ENCODE results near the gene CEP295NL.
A peak's percentile ranks its signal among the peaks of the same experiment; 100 is the strongest.
"Not testable (repeated sequence)": the region's sequence is repeated elsewhere in the genome, so short reads cannot be mapped to it uniquely, and the experiment has no call there.

CEP295NL gene

DNA sequence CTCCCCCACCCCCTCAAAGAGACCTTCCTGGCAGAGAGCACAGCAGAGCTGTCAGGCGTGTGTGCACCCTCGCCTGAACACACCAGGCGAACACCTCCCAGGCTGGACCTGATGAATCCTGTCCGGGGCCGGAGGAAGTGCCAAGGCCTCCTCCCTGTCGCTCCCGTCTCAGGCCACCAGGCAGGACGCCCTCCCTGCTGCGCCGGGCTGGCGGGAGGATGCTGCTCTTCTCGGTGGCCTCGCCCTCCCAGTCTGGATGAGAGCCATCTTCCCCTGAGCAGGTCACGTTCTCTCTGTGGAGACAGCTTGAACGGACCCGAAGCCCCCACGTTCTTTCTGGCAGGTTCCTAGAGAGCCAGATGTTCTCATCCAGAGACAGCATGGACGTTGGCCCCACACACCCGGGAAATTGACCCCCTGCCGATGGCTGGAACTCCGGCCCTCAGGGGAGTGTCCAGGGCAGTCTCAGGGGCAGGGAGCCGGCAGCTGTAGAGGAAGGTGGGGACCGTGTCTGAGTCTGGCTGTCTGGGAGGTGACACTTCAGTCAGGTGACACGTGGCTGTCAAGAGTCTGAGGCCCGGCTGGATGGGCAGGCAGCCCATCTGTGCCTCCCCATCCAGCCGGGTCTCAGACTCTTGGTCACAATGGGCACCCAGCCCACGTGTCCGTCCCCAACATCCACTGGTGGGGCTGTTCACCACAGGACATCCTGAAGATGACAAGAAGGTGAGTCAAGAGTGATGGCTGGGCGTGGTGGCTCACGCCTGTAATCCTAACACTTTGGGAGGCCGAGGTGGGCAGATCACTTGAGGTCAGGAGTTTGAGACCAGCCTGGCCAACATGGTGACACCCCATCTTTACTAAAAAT lies 27.1 kb upstream of the CEP295NL start:
- peak; percentile 29 for DNase-seq (ENCODE audit: low spot score)

DNA sequence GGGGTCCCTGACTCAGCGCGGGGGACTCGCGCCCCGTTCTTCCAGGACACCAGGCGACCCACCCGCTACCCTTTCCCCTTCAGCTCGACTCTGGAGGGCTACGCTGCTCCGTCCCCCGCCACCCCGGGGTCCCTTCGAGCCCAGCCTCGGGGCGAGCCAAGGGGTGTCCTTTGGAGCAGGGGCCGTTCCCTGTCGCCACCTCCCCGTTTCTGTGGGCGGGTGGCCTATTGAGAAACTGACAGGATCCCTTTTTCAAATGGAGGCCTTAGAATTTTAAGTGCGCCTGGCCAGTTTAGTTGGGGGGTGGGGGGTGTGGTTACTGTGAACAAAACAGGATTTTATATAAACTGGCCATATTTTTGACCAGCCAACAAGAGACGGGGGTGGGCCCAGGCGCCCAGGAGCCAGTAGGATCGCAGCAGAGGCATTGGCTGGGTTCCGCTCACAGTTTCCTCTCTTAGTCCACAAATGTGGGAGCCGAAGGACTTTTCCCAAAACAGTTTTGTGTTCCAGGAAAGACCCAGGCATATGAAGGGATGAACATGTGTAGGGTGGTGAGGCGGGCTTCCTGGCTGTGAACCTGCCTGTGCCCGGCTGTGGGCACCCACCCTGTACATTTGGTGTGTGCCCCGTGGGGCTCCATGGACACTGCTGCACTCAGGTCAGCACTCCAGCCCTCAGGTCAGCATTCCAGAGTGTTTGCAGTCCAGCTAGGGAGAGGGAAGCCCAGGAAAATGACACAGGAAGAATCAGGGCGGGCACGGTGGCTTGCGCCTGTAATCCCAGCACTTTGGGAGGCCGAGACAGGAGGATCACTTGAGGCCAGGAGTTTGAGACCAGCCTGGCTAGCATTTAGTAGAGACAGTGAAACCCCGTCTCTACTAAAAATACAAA lies 22.9 kb upstream of the CEP295NL start:
- no peak for DNase-seq (ENCODE audit: low spot score)

DNA sequence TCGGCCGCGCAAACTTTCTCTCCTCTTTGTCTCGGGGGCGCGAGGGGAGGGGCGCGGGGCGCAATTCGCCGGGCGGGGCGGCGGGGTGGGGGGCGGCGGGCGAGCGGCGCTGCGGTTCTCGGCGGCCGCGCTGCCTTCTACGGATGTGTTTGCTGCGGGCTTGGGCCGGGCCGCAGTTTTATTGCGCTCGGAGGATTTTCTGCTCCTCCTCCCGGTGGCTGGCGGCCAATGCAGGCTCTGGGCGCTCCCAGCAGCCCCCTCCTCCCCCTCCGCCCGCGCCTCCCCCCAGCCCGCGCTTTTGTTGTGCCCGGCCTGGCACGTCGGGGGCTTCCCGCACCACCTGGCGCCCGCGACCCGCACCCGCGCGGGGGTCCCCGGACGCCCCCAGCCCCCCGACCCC lies 22.2 kb upstream of the CEP295NL start, which contains the start of gene TIMP2:
TSS of gene TIMP2 (minus strand) at position 154 of the 400 bp plus-strand sequence. CDS start 299 bp downstream, outside the sequence.
- peak; percentile 74 for DNase-seq (ENCODE audit: low spot score)

DNA sequence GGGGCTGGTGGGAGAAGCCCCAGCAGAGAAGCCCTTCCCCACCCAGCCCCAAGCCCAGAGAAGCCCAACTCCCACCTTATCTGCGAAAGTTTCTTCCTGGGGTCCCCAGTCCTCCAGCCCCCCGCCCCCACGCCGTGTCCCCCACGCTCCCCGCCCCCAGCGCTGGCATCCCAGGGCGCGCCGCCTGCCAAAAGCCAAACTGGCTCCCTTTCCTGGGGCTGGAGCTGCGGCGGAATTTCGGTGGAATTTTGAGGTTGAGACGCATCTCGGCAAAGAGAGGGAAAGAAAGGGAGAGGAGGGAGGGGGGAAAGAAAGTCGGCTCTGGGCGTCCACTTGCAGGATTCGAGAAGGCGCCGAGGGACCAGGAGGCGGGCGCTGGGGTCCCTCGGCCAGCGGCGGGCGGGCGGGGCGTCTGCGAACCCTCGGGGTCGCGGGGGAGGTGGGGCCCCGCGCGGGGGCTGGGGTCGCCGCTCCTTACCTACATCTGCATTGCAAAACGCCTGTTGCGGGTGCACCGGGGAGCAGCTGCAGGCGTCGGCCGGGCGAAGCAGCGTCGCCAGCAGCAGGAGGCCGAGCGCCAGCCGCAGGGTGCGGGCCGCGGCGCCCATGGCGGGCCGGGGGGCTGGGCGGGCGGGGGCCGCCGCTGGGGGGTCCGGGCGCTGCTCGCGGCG lies 21.6 kb upstream of the CEP295NL start:
- DNase-seq (ENCODE audit: low spot score): peak; percentile 37

DNA sequence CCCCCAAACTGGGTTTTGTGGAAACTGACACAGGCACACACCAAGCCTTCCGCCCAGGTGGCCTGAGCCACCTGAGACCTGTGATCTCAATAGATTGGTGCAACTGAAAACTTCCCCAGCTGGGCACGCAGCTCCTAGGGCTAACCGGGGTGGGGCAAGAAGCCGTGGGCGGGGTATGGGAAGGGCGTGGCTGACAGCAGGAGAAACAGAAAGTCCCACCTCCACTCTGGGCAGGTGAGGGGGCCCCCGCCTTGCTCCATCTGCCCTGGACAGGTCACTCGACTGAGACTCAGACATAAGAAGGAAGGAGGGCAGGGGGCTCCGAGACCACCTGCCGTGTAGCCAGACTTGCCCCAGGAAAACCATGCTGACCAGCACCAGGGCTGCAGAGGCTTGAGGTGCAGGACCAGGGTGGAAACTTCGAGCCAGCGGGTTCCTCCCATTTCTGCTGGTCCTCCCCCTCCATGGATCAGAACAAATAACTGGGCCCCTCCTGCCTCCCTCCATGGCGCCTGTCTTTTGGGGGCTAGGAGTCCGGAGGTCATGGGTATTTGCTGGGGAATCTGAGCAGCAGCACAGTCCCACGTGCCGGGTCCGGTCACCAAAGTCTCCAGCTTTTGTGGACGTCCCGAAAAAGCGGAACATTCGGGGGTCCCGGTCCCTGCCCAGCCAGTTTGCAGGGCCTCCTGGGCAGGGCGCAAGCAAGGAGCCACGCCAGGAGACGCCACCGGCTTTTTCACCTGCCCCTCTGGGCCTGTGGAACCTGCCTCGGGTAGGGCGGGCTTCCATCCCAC lies 20.9 kb upstream of the CEP295NL start:
- peak; percentile 78 for DNase-seq (ENCODE audit: low spot score)

DNA sequence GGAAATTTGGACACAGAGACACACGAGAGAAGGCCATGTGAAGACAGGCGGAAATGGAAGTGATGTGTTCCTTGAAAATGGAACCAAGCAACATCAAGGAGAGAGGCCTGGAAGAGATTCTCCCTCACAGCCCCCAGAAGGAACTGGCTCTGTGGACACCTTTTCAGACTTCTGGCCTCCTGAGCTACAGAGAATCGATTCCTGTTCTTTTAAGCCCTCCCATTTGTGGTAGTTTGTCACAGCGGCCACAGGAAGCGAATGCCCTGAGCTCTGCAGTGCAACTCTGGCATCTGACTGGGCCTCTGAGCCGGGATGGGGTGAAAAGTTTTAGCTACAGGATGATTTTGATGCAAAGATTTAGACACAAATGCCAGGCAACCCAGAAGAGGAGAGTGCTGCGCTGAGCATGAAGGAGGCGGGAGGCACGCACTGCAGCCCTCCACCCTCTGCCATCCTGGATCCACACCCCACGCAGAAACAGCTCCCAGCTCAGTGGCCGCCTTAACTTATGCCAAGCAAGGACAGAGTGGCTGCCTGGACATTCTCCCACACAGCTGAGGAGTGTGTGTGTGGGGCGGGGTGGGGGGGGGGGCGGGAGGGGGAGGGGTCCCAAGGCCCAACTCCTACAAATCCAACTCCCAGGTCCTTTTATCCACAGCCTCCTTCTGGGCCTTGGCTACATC lies 20.0 kb upstream of the CEP295NL start:
- DNase-seq (ENCODE audit: low spot score): no peak

DNA sequence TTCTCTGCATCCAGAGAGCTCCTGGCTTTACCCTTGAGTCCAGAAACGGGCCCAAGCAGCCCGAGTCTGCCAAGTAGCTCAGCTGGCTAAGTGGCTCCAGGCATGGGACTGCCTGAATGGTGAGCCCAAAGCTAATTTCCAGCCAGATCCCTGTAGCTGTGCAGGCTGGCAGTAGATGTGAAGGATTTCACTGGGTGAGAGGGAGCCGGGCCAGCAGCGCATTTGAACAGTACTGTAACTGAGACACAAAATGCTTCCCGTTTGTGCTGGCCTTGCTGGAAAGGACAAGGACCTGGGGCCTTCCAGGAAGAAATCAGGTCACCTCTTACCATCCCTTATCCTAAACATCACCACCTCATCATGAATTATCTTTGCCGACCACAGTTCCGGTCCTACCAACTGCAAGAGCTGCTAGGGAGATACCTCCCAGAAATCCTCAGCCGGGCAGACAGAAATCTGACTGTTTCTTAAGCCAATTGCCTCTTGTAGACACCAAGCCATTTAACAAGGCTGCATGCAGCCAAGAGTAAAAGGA lies 18.5 kb upstream of the CEP295NL start:
- no peak for DNase-seq (ENCODE audit: low spot score)

DNA sequence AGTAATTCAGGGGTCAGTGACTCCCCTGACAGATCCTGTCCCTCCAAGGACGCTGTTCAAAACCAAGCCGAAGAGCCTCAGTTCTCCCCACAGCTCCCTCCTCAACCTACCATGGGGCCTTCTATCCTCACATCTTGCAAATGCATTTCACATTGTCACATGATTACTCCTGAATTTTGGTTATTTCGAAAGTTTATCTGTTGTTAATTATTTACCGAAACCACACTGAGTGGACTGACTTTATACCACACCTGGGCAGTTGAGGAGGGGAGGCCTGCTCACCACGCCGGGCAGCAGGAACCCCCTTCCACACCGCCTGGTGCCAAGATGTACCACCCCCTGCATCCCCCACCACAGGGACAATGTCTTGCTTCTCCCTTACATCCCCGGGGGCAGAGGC lies 17.5 kb upstream of the CEP295NL start:
- DNase-seq (ENCODE audit: low spot score): no peak

DNA sequence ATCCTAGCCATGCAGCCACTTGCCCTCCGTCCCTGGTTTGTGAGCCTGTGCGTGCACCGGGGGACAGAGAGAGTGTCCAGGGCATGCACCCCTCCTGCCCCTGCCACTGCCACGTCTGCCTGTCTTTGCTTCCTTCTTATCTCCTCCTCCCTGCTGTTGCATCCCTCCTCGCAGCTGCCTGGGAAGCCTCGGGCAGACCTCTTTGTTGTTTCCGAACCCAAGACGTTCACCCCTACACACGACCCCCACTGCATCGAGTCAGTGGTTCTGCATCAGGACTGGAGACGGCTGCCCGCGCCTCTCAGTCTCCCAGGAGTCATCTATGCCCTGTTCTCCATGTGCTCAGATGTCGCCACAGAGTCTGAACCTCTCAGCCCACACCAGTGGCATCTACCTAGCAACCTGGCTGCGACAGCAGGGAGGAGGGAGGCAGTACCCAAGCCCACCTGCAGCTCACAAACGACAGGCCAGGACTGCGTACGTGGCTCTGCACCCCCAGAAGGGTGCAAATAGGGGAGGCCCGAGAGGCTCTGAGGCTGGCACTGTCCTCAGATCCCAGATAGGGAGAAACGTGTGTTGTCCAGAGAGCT lies 17.0 kb upstream of the CEP295NL start:
- no peak for DNase-seq (ENCODE audit: low spot score)

DNA sequence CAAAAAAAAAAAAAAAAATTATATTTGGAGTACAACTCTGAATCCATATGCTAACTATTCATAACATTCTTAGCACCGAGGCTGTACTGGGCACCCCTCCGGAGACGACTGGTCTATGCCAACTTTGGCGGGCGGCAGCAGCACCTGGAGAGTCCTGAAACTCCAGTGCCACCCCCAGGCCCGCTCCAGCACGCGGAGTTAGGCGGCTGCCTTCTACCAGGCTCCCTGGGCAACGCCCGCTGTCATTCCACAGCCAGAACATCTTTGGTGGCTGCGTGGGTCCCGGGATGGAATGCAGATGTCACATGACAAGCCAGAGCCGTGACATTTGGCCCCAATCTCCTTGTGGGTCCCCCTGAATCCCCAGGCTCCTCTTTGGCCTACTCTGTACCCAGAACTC lies 16.0 kb upstream of the CEP295NL start:
- DNase-seq (ENCODE audit: low spot score): no peak

DNA sequence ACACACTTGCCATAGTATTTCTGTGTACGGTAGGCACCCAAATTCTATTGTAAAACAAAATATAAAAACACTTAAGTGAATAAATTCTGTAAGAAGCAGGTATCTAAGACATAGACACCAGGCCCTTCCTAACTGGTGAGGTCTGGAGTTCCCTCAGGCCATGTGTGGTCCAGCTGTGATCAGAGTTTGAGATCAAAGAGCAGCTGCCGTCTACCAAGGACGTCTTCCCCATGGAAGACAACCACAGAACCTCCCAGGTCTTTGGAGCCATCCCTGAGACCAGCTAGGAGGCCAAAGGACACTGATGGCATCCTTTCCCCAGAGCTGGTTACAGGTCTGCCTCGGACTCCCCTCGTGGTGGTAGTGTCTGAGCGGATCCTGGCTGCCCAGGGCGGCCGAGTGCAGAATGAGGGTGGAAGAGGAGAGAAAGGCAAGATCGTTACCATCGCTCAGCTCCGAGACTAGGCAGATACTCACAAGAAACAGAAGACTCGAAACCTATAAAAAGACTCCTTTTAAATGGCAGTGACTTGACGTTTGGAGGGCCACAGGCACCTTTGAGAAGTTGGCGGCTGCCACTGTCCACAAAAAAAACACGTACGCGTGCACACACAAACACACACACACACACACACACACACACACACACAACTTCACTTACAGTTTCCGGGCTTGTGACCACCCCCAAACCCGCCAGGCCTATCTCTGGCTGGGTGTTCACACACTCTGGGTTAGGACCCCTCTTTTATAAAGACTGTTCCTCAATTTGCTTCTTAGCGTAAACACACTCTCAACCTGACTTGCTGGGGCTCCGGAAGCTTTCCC lies 14.7 kb upstream of the CEP295NL start:
- DNase-seq (ENCODE audit: low spot score): no peak

DNA sequence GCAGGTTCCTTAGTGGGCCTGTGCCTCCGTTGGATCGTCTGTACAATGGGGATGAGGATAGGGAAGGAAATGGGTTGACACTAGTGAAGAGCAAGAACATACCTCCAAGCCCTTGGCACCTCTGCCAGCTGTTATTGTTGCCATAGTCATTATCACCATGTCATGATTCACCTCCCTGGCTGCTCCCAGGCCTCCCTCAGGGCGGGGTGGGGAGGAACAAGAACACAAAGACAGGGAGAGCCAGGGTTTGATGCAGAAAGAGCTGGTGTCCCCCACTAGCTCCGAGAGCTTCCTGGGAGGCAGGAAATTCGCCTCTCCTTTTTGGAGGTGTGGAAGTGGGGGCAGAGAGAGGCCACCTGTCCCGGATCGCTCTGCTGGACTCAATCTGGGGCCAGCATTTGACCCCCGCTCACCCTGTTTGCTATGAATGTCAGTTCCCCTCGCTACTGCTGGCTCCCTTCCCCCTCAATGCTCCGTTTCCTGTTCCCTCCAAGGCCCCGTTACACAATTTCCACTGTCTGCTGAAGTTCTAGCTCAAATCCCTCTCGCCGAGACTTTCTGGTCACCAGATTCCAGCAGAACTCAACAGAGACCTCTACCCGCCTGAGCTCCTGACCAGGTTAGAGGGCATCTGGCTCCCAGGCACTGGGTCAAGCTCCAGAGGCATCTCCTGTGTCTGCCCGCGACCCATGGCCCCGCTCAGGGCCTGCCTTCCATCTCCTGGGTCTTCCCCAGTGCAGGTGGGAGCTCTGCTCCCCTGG lies 13.1 kb upstream of the CEP295NL start:
- peak; percentile 33 for DNase-seq (ENCODE audit: low spot score)

DNA sequence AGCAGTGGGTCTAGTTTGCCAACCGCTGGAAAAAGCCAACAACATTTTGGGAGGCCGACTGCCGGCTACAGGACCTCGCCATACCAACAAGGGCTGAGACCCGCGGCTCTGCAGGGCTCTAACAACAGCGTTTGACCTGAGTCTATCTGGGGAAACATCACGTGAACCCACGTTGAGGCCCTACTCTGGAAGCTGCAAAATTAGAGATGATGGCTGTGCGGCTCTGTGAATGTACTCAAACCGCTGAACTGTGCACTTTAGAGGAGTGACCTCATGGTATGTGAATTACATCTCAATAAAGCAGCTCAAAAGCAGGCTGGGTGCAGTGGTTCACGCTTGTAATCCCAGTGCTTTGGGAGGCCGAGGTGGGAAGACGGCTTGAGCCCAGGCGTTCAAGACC lies 10.1 kb upstream of the CEP295NL start:
- DNase-seq (ENCODE audit: low spot score): no peak

DNA sequence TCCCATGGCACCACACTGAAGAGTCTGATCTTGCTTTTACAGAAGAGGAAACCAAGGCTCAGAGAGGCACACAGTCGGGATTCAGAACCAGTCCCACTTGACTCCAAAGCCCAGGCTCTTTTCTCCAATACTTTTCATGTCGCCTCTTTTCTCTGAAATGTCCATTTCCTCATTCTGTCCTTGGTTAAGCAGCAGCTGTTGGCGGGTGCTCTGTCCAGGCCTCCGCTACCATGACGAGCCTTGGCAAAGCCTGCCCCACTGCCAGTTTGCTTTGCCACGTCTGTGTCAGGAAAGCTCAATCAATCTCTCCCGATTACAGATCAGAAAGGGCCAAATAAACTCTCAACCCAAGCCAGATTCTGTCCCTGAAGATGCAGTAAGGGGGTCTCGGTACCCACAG lies 9.1 kb upstream of the CEP295NL start:
- DNase-seq (ENCODE audit: low spot score): no peak

DNA sequence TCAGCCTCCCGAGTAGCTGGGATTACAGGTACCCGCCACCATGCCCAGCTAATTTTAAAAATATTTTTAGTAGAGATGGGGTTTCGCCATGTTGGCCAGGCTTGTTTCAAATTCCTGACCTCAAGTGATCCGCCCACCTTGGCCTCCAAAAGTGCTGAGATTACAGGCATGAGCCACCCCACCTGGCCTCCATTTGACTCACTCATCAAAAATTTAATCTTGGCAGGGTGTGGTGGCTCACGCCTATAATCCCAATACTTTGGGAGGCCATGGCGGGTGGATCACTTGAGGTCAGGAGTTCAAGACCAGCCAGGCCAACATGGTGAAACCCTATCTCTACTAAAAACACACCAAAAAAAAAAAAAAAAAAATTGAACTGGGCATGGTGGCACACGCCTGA lies 8.5 kb upstream of the CEP295NL start:
- DNase-seq (ENCODE audit: low spot score): not testable (repeated sequence)

DNA sequence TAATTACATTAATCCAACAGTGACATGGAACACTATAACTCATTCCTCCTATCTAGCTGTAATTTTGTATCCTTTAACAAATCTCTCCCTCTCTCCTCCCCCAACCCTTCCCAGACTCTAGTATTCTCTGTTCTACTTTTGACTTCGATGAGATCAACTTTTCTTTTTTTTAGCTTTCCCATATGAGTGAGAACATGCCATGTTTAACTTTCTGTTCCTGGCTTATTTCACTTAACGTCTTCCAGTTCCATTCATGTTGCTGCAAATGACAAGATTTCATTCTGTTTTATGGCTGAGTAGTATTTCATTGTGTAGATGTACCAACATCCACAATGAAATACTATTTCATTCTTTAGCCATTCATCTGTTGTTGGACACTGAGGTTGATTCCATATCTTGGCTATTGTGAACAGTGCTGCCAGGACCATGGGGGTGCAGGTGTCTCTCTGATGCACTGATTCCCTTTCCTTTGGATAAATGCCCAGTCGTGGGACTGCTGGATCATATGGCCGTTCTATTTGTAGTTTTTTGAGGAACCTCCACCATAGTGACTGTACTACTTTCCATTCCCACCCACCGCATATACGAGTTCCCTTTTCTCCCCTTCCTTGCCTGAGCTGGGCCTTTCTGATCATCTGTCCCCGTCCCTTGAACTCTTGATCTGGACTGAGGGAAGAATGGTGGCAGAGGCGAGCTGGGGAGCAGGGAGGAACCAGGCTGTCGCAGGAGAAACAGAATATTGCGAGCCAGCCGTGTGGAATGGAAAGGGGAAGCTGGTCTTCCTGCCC lies 7.7 kb upstream of the CEP295NL start:
- no peak for DNase-seq (ENCODE audit: low spot score)

DNA sequence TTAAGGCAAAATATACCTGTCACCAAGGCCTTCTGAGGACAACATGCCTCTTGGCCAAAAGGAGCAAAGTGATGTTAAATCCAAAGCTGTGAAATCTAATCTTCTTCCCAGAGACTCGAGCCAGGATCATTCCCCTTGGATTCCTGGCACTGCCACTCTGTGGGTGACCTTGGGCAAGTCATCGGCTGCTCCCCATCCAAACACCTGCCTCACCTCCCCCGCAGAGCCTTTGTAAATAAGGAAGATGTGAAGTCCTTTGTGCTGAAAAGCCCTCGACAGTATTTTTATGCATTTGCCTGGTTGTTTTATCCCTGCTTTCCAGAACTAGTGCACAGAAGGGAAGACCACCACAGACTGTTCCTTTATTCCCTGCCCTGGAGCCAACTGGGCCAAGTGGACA lies 5.4 kb upstream of the CEP295NL start:
- DNase-seq (ENCODE audit: low spot score): no peak

DNA sequence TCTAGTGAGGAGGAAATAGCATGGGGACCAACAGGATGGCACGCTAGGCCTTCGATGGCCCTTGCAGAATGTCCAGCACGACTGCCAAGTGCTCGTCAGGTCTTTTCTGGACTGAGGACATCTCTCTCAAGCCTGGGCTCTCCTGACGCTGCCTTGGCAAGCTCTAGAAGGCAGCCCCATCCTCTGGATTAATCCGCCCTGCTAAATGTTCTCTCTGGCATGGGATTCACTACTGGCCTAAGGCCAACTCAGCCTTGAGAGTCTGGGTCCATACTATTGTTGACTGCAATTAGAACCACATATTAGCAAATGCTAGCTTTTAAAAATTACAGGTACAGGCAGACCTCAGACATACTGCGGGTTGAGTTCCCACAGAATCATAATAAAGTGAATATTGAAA lies 2.5 kb upstream of the CEP295NL start:
- no peak for DNase-seq (ENCODE audit: low spot score)
